HG03342 (cell line): ENCODE data around the gene CNOT6.
A peak's percentile ranks its signal among the peaks of the same experiment; 100 is the strongest.
"Not testable (repeated sequence)": the region's sequence is repeated elsewhere in the genome, so short reads cannot be mapped to it uniquely, and the experiment has no call there.

Source experiments
- ATAC-seq: cut with Tn5 transposase; IDR thresholded peaks from one replicate; pipeline ENCODE4 v1.9.1; 2021; ENCODE audit warnings: mild to moderate bottlenecking, moderate library complexity; ENCODE audit not compliant: unreplicated experiment

Gene CNOT6

DNA sequence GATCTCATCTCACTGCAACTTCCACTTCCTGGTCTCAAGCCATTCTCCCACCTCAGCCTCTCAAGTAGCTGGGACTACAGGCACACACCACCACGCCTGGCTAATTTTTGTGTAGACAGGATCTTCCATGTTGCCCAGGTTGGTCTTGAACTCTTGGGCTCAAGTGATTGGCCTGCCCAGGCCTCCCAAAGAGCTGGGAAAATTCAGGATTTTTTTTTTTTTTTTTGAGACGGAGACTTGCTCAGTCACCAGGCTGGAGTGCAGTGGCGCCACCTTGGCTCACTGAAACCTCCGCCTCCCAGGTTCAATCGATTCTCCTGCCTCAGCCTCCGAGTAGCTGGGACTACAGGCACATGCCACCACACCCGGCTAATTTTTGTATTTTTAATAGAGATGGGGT lies 21.8 kb downstream of the CNOT6 start:
- not testable (repeated sequence) for ATAC-seq

DNA sequence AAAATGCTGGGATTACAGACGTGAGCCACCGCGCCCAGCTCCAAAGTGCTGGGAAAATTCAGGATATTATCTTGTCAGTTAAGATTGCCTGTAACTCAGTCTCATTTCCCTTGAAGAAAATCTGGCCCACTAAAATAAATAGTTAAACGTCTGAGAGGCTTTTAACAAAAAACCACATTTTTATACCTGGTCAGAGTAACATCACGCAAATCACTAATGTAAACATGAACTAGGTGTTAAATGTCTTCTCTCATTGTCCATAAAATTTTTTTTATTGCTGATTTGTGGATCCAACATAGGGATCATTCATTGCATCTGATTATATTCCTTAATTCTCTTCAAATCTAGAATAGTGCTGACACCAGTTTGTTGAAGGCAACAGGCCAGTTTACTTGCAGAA lies 22.3 kb downstream of the CNOT6 start:
- no peak for ATAC-seq

GRCh38 chr5:180519098-180519497 lies 24.9 kb downstream of the CNOT6 start:
- no peak for ATAC-seq

GRCh38 chr5:180521101-180521500 lies 26.9 kb downstream of the CNOT6 start:
- ATAC-seq = no peak

GRCh38 chr5:180521591-180521990 lies 27.4 kb downstream of the CNOT6 start:
- no peak for ATAC-seq

DNA sequence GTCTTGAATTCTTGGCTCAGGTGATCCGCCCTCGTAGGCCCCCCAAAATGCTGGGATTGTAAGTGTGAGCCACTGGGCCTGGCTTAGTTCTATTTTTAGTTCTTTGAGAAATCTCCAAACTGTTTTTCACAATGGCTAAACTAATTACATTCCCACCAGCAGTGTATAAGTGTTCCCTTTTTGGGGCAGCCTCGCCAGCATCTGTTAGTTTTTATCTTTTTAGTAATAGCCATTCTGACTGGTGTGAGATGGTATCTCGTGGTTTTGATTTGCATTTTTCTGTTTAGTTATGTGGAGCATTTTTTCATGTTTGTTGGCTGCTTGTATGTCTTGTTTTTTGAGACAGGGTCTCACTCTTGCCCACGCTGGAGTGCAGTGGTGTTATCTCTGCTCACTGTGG lies 28.2 kb downstream of the CNOT6 start:
- no peak for ATAC-seq

DNA sequence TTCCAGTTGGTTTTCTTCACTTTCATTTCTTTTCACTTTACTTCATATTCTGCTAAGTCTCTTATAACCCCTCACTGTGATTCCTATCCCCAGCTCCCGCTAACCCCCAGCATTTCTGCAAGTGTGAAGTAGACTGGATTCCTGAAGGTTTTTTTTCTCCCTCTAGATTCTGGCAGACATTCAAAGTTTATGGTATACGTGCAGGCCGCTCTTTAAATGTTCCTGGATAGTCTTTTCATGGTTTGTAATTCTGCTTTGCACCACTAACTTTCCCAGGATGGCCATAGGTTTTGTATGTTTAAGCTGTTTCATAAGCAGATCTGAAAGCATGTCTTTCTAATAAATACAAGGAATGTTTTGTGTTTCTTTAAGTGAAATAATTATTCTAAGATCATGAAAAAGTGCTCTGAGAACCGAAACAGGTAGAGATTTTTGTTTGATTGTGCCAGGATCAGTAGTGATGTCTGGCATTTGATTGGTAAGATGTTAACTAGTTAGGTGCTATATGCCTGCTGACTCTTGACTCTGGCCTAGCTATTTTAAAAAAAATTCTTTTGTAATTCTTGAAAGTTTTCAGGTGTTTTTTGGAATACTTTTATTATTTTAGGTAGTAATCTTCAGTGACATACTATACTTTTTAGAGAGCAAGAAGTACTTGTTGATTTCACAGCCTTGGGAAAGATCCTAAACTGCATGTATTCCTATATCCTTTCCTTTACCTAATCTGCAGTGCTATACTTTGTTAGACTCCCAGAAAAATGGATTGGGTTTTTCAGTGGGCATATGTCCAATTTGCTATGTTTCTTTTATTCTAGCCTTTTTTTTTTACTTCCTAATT lies 29.7 kb downstream of the CNOT6 start:
- ATAC-seq = no peak

- no peak for ATAC-seq
These were observed 31.2 kb downstream of the CNOT6 start for GRCh38 chr5:180525399-180525798.

- ATAC-seq = no peak
These were observed 32.1 kb downstream of the CNOT6 start for GRCh38 chr5:180526269-180526668.

DNA sequence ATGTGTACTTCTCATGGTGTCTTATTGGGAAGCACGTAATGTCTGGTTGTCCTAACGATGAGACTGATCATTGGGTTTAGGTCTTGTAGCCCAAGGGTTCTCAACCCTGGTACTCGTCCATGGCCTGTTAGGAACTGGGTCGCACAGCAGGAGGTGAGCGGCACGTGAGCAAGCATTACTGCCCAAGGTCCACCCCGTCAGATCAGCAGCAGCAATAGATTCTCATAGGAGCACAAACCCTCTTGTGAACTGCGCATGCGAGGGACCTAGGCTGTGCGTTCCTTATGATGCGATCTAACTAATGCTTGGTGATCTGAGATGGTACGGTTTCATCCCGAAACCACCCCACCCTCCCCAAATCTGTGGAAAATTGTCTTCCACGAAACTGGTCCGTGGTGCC lies 33.5 kb downstream of the CNOT6 start:
- ATAC-seq = no peak

DNA sequence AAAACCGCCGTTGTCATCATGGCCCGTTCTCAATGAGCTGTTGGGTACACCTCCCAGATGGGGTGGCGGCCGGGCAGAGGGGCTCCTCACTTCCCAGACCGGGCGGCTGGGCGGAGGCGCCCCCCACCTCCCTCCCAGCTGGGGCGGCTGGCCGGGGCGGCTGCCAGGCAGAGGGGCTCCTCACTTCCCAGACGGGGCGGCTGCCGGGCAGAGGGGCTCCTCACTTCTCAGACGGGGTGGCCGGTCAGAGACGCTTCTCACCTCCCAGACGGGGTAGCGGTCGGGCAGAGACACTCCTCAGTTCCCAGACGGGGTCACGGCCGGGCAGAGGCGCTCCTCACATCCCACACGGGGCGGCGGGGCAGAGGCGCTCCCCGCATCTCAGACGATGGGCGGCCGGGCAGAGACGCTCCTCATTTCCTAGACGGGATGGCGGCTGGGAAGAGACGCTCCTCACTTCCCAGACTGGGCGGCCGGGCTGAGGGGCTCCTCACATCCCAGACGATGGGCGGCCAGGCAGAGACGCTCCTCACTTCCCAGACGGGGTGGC lies 36.9 kb downstream of the CNOT6 start:
- not testable (repeated sequence) for ATAC-seq

DNA sequence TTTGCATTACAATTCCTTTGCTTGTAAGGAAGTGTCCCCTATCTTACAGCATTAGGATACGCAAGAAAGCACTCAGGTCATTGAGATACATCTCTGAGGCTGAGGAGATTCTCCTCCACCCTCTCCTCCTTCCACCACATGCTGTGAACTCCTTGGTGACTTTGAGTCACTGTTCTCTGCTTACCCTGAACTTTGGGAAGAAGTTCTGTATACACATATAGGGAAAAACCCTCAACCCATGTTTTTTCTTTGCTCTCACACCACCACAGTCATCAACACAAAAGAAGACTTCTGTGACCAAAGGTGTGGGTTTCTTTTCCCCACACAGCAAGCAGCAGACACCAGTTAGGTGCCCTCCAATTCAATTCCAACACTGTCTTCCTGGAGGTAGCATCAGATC lies 38.1 kb downstream of the CNOT6 start:
- no peak for ATAC-seq

GRCh38 chr5:180533845-180534244 lies 39.7 kb downstream of the CNOT6 start:
- no peak for ATAC-seq

DNA sequence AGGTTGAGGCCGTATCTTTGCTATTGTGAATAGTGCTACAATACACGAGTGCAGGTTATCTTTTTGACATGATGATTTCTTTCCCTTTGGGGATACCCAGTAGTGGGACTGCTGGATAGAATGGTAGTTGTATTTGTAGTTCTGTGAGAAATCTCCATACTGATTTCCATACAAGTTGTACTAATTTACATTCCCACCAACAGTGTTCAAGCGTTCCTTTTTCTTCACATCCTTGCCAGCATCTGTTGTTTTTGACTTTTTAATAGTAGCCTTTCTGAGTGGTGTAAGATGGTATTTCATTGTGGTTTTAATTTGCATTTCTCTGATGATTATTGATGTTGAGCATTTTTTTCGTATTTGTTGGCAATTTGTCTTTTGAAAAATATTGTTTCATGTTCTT lies 41.4 kb downstream of the CNOT6 start:
- no peak for ATAC-seq

- peak; percentile 95 for ATAC-seq
These were observed 46.0 kb downstream of the CNOT6 start for GRCh38 chr5:180540050-180540694.

GRCh38 chr5:180541710-180542109 lies 47.5 kb downstream of the CNOT6 start:
- no peak for ATAC-seq

DNA sequence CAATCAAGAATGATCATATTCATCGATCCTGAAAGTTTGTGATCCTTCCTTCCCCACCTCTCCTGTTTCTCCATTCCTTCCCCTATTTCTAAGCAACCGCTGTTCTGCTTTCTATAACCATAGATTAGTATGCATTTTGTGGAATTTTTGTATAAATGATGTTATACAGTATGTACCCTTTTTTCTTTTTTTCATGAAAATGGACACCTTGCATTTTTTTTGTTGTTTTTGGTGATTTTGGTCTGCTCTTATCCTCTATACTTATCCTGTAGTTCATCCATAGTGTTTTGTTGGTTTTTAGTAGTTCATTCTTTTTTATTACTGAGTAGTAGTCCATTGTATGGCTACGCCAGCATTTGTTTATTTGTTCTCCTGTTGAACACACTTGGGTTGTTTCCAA lies 51.1 kb downstream of the CNOT6 start:
- no peak for ATAC-seq

DNA sequence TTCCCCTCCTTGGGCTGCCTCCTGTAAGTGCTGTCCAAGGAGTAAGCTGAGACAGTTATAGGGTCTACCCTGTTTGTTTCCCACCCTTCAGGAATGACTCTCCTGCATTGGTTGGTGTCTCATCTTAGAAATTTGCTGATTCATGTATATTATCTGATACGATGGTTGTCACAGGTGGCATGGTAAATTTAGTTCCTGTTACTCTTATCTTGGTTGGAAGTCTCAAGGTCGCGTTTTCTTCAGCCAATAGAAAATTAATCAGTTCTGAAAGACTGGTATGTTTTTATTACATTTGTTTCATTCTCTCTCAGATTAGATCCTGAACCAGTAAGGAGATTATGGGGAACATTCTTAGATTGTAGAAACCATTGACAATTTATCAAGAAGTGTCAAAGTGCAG lies 54.4 kb downstream of the CNOT6 start:
- no peak for ATAC-seq

GRCh38 chr5:180553530-180553929 lies 59.4 kb downstream of the CNOT6 start:
- no peak for ATAC-seq

- ATAC-seq = no peak
These were observed 61.2 kb downstream of the CNOT6 start for GRCh38 chr5:180555168-180555921.

GRCh38 chr5:180557217-180557809 lies 63.1 kb downstream of the CNOT6 start:
- ATAC-seq = no peak
